PC-9 (cell line): Measurements from ENCODE around the gene PBX1. TPM values are rescaled to one million over a fixed set of nuclear protein-coding genes. Genes with fewer than 3 reads are reported as not detected.

ENCODE experiments used
- BruUV-seq: library from RNA; stranded (reverse); fragments of 400-500 nt; replicated peaks from 2 replicates; lab custom pipeline; 2021; lab: Mats Ljungman, UMichigan
- CTCF ChIA-PET: fragments of 300-600 bp; sonication (Branson Sonifier 250); formaldehyde crosslinking; loops from one replicate; lab custom pipeline; 2022; ENCODE audit warnings: antibody characterized with exemption; lab: Charles Lee
- POLR2A ChIA-PET: fragments of 300-600 bp; sonication (Branson Sonifier 250); formaldehyde crosslinking; loops from one replicate; lab custom pipeline; 2022; ENCODE audit warnings: antibody characterized with exemption; ENCODE audit not compliant: unreplicated experiment; lab: Charles Lee
- DNase-seq, 2 experiments: peaks; one replicate each; pipeline versions ENCODE4 v3.0.0 to v3.0.0-alpha.2; 2015 to 2022; ENCODE audit warnings: mixed read lengths in 1 of 2
- H2AFZ ChIP-seq: fragments of 200-600 bp; sonication (generic); 2 replicates; pipeline ENCODE4 v1.8.1; 2017; ENCODE audit warnings: antibody characterized with exemption
- H3F3A ChIP-seq: fragments of 200-600 bp; sonication (generic); 2 replicates; pipeline ENCODE4 v1.8.1; 2017; ENCODE audit warnings: antibody characterized with exemption, mild to moderate bottlenecking, low read depth; ENCODE audit not compliant: insufficient read depth
- H3K27ac ChIP-seq: fragments of 200-600 bp; sonication (generic); 2 replicates; pipeline ENCODE4 v1.6.1; 2016; ENCODE audit warnings: mixed run types
- H3K27me3 ChIP-seq: fragments of 200-600 bp; sonication (generic); 2 replicates; pipeline ENCODE4 v1.6.1; 2016; ENCODE audit warnings: low read depth, mixed run types; ENCODE audit not compliant: insufficient read depth
- H3K36me3 ChIP-seq: fragments of 200-600 bp; sonication (generic); 2 replicates; pipeline ENCODE4 v1.6.1; 2016; ENCODE audit warnings: low read depth, mixed run types
- H3K4me1 ChIP-seq: fragments of 200-600 bp; sonication (generic); replicated peaks from 2 replicates; pipeline ENCODE4 v1.6.1; 2016; ENCODE audit warnings: mixed run types; ENCODE audit not compliant: insufficient read depth
- H3K4me2 ChIP-seq: fragments of 200-600 bp; sonication (generic); 2 replicates; pipeline ENCODE4 v1.6.1; 2017; ENCODE audit warnings: mixed run types
- H3K4me3 ChIP-seq: fragments of 200-600 bp; sonication (generic); 2 replicates; pipeline ENCODE4 v1.6.1; 2016; ENCODE audit warnings: mixed run types
- H3K79me2 ChIP-seq: fragments of 200-600 bp; sonication (generic); 2 replicates; pipeline ENCODE4 v1.6.1; 2017; ENCODE audit warnings: low read depth, mixed run types
- H3K9me2 ChIP-seq: fragments of 200-600 bp; sonication (generic); 2 replicates; pipeline ENCODE4 v1.8.1; 2017; ENCODE audit warnings: mild to moderate bottlenecking; ENCODE audit not compliant: insufficient read depth
- H3K9me3 ChIP-seq: fragments of 200-600 bp; sonication (generic); 2 replicates; pipeline ENCODE4 v1.8.1; 2016; ENCODE audit warnings: low read depth; ENCODE audit not compliant: insufficient read depth
- H4K20me1 ChIP-seq: fragments of 200-600 bp; sonication (generic); 2 replicates; pipeline ENCODE4 v1.8.1; 2017; ENCODE audit not compliant: insufficient read depth
- EZH2 ChIP-seq: fragments of 200-600 bp; sonication (generic); IDR thresholded peaks from 2 replicates; pipeline ENCODE4 v1.8.0; 2017; ENCODE audit warnings: antibody characterized with exemption, low read depth
- intact Hi-C: fragments of 100-400 bp; cut with micrococcal nuclease; formaldehyde crosslinking; loops from one replicate; pipeline ENCODE4 v1.10.0; 2022; ENCODE audit not compliant: unreplicated experiment
- total RNA-seq: library from RNA; stranded (reverse); gene quantifications from 2 replicates; pipeline ENCODE4 v1.2.3, GENCODE V29; 2021
- TF ChIP-seq, protein P1 (sequence below): fragments of 200-600 bp; sonication (generic); conservative IDR thresholded peaks from 2 replicates; pipeline ENCODE4 v1.6.1; 2017; ENCODE audit warnings: mixed run types, antibody characterized with exemption, mild to moderate bottlenecking, moderate library complexity

Gene PBX1
- total RNA-seq, 1 experiment from 2014 or later = 57.7 TPM

DNA sequence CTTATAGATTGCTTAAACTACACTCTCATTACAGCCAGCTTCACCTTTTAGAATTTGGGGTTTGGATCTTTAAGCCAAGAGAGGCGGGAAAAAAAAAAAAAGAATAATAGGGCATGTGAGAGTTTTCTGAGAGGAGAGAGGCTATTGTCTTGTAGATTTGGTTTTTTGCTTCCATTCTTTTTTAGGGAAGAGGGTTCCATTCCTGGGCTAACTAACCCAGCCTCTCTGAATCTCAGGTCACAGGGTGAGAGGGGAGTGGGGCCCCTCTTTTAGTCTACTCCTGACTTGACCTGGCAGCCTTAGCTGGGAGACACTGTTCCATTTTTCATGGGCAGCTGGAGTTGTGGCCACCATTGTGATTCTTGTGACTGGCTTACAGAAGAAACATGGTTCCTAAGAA lies 24.2 kb downstream of the PBX1 start:
- POLR2A ChIA-PET = no interaction called here
- intact Hi-C loops = no loop called here
- Histone ChIP-seq H3K9me2 (no peaks in the 10 kb centered on the region), H3F3A (no peaks in the 10 kb centered on the region), H3K79me2 (0 out of 2 replicates have a peak, but pooled peaks cover 3% of the 10 kb centered on the region), H3K9me3 (no peaks in the 10 kb centered on the region), H3K4me2 (no peak overlapping the region), H3K27me3 (no peaks in the 10 kb centered on the region), H3K36me3 (peaks cover 9% of the 10 kb centered on the region; the same call in 1 of the 2 replicates), H3K4me1 (no peaks in the 10 kb centered on the region), H3K27ac (no peak overlapping the region), H3K4me3 (no peak overlapping the region), H4K20me1 (no peaks in the 10 kb centered on the region), H2AFZ (no peak overlapping the region)
- CTCF ChIA-PET = no interaction called here
- BruUV-seq = no TSS peak
- TF ChIP-seq EZH2 = no peak
- TF ChIP-seq, protein P1, sequence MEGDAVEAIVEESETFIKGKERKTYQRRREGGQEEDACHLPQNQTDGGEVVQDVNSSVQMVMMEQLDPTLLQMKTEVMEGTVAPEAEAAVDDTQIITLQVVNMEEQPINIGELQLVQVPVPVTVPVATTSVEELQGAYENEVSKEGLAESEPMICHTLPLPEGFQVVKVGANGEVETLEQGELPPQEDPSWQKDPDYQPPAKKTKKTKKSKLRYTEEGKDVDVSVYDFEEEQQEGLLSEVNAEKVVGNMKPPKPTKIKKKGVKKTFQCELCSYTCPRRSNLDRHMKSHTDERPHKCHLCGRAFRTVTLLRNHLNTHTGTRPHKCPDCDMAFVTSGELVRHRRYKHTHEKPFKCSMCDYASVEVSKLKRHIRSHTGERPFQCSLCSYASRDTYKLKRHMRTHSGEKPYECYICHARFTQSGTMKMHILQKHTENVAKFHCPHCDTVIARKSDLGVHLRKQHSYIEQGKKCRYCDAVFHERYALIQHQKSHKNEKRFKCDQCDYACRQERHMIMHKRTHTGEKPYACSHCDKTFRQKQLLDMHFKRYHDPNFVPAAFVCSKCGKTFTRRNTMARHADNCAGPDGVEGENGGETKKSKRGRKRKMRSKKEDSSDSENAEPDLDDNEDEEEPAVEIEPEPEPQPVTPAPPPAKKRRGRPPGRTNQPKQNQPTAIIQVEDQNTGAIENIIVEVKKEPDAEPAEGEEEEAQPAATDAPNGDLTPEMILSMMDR = no peak
- DNase-seq = no peak

DNA sequence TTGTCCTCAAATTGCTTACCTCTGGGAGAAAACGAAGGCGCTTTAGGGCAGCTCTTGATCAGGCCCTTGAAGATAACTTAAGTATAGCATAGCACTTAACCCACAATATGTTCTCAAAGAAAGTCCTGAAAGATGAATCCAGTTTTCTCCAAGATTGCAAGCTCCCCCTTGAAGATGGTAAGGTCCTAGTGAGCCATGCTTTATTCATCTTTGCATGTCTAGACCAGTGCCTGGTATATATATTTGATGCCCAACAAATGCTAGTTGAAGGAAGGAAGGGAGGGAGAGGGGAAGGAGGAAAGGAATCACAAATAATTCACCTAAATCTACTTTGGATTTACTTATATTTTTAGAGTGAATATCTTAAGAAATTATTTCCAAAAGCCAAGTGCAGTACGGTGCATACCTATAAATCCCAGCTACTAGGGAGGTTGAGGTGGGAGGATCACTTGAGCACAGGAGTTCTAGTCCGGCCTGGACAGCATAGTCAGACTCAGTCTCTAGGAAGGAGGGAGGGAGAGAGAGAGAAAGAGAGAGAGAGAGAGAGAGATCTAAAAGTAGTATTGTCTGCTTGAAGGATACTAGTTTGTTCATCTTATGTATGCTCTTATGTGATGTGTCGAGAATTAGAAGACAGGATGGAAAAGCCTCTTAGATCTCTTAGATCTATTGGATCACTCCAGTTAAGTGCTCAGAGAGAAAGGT lies 25.0 kb downstream of the PBX1 start:
- DNase-seq = no peak
- ChIA-PET POLR2A (no interaction called here), CTCF (no interaction called here)
- no peaks in the 10 kb centered on the region for H3K9me2 ChIP-seq
- peaks cover 9% of the 10 kb centered on the region; the same call in 1 of the 2 replicates for H3K36me3 ChIP-seq
- H3K4me1 ChIP-seq = peaks cover 5% of the 10 kb centered on the region; the same call in 1 of the 2 replicates
- no peak overlapping the region for H3K4me2 ChIP-seq
- no peaks in the 10 kb centered on the region for H3K9me3 ChIP-seq
- BruUV-seq = no TSS peak
- H3K4me3 ChIP-seq = no peak overlapping the region
- no peak overlapping the region for H3K27ac ChIP-seq
- no peaks in the 10 kb centered on the region for H4K20me1 ChIP-seq
- H2AFZ ChIP-seq = no peak overlapping the region
- H3F3A ChIP-seq = no peaks in the 10 kb centered on the region
- no peak for TF ChIP-seq EZH2
- TF ChIP-seq, protein P1 = no peak
- H3K79me2 ChIP-seq = 0 out of 2 replicates have a peak, but pooled peaks cover under 1% of the 10 kb centered on the region
- intact Hi-C loops = no loop called here
- no peaks in the 10 kb centered on the region for H3K27me3 ChIP-seq

DNA sequence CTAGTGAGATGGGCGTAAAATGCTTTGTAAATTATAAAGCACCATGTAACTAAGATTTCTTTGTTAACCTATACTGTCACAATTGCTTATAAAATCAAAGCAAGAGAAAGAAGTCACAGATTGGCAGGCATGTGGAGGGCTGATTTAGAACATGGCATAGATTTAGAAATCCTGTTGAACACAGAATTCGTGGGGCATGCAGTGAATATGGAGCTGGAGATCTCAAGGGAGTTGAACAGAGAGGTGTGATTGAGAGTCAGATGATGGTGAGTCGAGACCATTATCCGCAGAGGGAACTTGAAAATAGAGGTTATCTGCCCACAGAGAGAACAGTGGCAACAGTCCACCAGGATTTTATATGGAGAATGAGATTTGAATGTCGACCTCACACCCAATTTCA lies 27.6 kb downstream of the PBX1 start:
- DNase-seq = no peak
- intact Hi-C loops = no loop called here
- Histone ChIP-seq H4K20me1 (no peaks in the 10 kb centered on the region), H3K4me1 (peaks cover 23% of the 10 kb centered on the region), H3K27ac (no peak overlapping the region), H3K9me3 (no peaks in the 10 kb centered on the region), H3K9me2 (no peaks in the 10 kb centered on the region), H3K27me3 (no peaks in the 10 kb centered on the region), H3F3A (peaks cover 14% of the 10 kb centered on the region; the same call in 1 of the 2 replicates), H3K4me2 (no peak overlapping the region), H3K4me3 (no peak overlapping the region), H3K79me2 (peaks cover 3% of the 10 kb centered on the region; the same call in 1 of the 2 replicates), H2AFZ (no peak overlapping the region), H3K36me3 (peaks cover 6% of the 10 kb centered on the region; the same call in 1 of the 2 replicates)
- BruUV-seq = no TSS peak
- ChIA-PET CTCF (no interaction called here), POLR2A (no interaction called here)
- no peak for TF ChIP-seq EZH2
